Central memory CD8-positive, alpha-beta T cell (primary cell): Measurements from ENCODE around the gene DMRT1.
"Not testable (repeated sequence)": the region's sequence is repeated elsewhere in the genome, so short reads cannot be mapped to it uniquely, and the experiment has no call there.

Experiments used
- ATAC-seq: fragments of 150-1000 bp; cut with Tn5 transposase; replicated peaks from 2 replicates; pipeline ENCODE4 v1.10.0; 2022; ENCODE audit warnings: mild to moderate bottlenecking, moderate FRiP score, moderate number of reproducible peaks; ENCODE audit not compliant: poor library complexity, severe bottlenecking; ENCODE audit errors: extremely low read depth
- DNase-seq, 2 donors: peaks; one replicate each; pipeline ENCODE4 v3.0.0; 2021; ENCODE audit warnings: low spot score in 2 of 2
- H3K27ac Mint-ChIP-seq: one replicate; pipeline ENCODE4 v1.8.0; 2022; ENCODE audit warnings: low read depth, mild to moderate bottlenecking, moderate library complexity, mixed read lengths
- H3K27me3 Mint-ChIP-seq: one replicate; pipeline ENCODE4 v1.8.0; 2022; ENCODE audit warnings: mixed read lengths
- H3K36me3 Mint-ChIP-seq: one replicate; pipeline ENCODE4 v1.8.0; 2022; ENCODE audit warnings: mild to moderate bottlenecking, moderate library complexity, mixed read lengths; ENCODE audit not compliant: insufficient read depth
- H3K4me1 Mint-ChIP-seq: one replicate; pipeline ENCODE4 v1.8.0; 2022; ENCODE audit warnings: mixed read lengths
- H3K4me3 Mint-ChIP-seq: one replicate; pipeline ENCODE4 v1.8.0; 2022; ENCODE audit warnings: mild to moderate bottlenecking, moderate library complexity, mixed read lengths
- H3K9me3 Mint-ChIP-seq: one replicate; pipeline ENCODE4 v1.8.0; 2022; ENCODE audit warnings: mixed read lengths

The DMRT1 gene

DNA sequence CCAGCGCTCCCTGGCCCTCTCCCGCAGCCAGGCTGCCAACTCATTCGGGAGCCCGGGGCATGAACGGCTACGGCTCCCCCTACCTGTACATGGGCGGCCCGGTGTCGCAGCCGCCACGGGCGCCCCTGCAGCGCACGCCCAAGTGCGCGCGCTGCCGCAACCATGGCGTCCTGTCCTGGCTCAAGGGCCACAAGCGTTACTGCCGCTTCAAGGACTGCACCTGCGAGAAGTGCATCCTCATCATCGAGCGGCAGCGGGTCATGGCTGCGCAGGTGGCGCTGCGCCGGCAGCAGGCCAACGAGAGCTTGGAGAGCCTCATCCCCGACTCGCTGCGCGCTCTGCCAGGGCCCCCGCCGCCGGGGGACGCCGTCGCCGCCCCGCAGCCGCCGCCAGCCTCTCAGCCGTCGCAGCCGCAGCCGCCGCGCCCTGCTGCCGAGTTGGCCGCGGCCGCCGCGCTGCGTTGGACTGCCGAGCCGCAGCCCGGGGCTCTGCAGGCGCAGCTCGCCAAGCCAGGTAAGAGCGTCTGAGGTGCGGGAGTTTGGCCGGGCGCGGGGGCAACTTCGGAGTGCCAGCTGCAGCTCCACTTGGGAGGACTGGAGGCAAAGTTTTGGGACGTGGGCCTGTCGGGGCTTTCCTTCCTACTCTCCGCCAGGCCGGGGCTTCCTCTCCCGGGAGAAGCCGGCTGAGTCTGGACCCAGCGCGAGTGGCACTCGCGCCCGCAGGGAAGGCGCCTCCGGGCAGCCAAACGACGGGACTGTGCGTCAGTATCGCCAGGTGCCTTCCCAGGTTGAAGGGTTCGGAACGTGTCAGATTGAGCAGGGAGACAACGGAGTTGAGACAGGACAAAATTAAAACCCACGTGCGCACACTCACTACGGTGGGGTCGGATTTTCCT lies 135.7 kb downstream of the DMRT1 start:
- H3K4me3 Mint-ChIP-seq, result no peak overlapping the region
- H3K27ac Mint-ChIP-seq, result no peak overlapping the region
- ATAC-seq (no peak), DNase-seq (no peak)
- H3K36me3 Mint-ChIP-seq, result peaks cover 1% of the 10 kb centered on the region
- H3K4me1 Mint-ChIP-seq, result peaks cover 7% of the 10 kb centered on the region
- H3K9me3 Mint-ChIP-seq, result no peaks in the 10 kb centered on the region
- peaks cover 86% of the 10 kb centered on the region for H3K27me3 Mint-ChIP-seq

- Mint-ChIP-seq H3K27ac (no peak overlapping the region), H3K4me1 (peaks cover 7% of the 10 kb centered on the region), H3K36me3 (peaks cover 1% of the 10 kb centered on the region), H3K27me3 (peaks cover 90% of the 10 kb centered on the region), H3K9me3 (no peaks in the 10 kb centered on the region), H3K4me3 (no peak overlapping the region)
- ATAC-seq (no peak), DNase-seq (no peak)
These were observed 136.6 kb downstream of the DMRT1 start for GRCh38 chr9:977838-978830.

- Mint-ChIP-seq H3K36me3 (peaks cover 2% of the 10 kb centered on the region), H3K4me1 (peaks cover 6% of the 10 kb centered on the region), H3K9me3 (no peaks in the 10 kb centered on the region), H3K4me3 (no peak overlapping the region), H3K27me3 (peaks cover 85% of the 10 kb centered on the region), H3K27ac (no peak overlapping the region)
- DNase-seq (no peak), ATAC-seq (no peak)
These were observed 138.5 kb downstream of the DMRT1 start for GRCh38 chr9:979983-980382.

GRCh38 chr9:980640-981039 lies 139.1 kb downstream of the DMRT1 start:
- Mint-ChIP-seq H3K27me3 (peaks cover 82% of the 10 kb centered on the region), H3K4me3 (no peak overlapping the region), H3K27ac (no peak overlapping the region), H3K4me1 (no peaks in the 10 kb centered on the region), H3K36me3 (peaks cover 2% of the 10 kb centered on the region), H3K9me3 (no peaks in the 10 kb centered on the region)
- no peak for DNase-seq
- no peak for ATAC-seq

DNA sequence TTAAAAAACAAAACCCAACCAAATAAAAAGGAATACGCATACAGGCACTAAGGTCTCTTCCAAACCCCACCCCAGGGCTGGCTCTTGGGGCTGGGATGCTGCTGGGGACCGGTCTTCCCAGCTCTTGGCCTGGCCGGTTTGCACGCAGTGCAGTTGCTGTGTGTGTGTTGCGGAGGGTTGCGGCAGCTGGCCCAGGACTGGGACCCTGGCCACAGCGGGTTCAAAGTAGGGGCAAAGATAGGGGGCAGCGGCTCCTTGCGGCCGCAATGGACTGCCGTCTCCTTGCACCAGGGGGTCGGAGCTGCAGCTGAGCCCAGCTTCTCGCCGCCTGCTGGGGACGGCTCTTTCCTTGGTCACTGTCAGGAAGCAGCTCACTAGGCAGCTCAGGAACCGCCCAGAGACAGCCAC lies 140.0 kb downstream of the DMRT1 start:
- DNase-seq (no peak), ATAC-seq (no peak)
- Mint-ChIP-seq H3K27ac (no peak overlapping the region), H3K9me3 (no peaks in the 10 kb centered on the region), H3K4me3 (no peak overlapping the region), H3K4me1 (no peaks in the 10 kb centered on the region), H3K27me3 (peaks cover 84% of the 10 kb centered on the region), H3K36me3 (peaks cover 2% of the 10 kb centered on the region)

DNA sequence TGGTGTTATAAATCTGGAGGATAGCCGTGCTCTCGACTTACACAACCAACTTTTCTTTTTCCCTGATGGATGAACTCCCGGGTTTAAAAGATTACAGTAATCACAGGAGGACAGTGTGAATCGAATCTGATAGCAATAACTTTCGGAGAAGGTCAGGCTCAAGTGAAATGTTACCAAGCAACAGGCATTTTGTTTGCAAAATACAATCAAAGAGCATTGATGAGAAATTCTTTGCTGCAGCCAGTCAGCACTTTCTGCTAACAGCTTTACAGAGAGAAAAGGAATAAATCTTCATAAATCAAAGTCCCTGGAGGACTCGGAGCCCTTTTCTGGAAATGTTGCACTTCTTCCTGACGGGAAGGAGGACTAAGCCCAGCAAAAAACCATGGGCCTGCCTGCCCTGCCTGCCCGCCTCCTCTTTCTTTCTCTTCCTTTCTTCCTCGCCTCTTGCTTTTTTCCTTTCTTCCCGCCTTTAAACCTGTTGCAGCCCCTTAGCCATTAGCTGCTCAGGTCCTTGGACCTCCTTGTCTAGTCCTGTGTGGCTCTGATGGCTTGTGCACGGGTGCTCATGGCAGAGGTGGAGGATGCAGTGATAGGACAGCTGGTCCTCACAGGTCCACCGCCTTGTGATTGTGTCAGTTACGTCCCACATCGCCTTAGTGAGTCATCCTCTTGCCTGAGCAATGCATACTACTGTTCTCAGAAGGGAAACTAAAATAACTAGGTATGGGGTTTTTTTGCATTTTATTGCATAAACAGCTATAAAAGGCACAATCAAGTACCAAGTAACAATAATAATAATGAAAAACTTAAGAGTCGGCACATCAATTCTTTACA lies 141.1 kb downstream of the DMRT1 start:
- Mint-ChIP-seq H3K27me3 (peaks cover 85% of the 10 kb centered on the region), H3K9me3 (no peaks in the 10 kb centered on the region), H3K27ac (no peak overlapping the region), H3K36me3 (peaks cover 1% of the 10 kb centered on the region), H3K4me1 (no peaks in the 10 kb centered on the region), H3K4me3 (no peak overlapping the region)
- no peak for DNase-seq
- no peak for ATAC-seq

- Mint-ChIP-seq H3K9me3 (peaks cover 6% of the 10 kb centered on the region), H3K4me1 (no peaks in the 10 kb centered on the region)
- no peak for ATAC-seq
These were observed 152.5 kb downstream of the DMRT1 start for GRCh38 chr9:994005-994404.

DNA sequence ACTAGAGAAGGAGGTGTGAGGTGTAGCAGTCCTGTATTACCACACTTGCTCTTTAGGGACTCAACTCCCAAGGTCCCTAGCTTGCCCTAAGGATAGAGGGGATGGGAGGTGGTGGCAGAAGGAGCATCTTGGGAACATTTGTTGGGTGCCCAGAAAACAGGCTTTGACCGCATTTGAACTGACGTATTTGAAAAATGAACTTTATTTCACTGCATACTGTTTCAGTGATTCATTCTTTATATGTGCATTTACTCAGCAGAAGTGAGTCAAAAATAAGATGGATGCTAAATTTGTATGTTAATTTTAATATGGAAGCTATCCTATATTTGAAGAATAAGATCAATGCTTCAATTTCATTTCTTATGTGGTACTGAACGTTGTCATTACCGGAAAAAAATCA lies 153.7 kb downstream of the DMRT1 start:
- Mint-ChIP-seq H3K9me3 (peaks cover 6% of the 10 kb centered on the region), H3K27me3 (peaks cover 6% of the 10 kb centered on the region), H3K36me3 (peaks cover 1% of the 10 kb centered on the region), H3K4me1 (peaks cover 7% of the 10 kb centered on the region), H3K4me3 (no peak overlapping the region), H3K27ac (peak overlapping the region; percentile 17)
- ATAC-seq, result no peak
- DNase-seq, result no peak

More at GRCh38 chr9:994005-994404, 152.5 kb downstream of the DMRT1 start:
- Mint-ChIP-seq H3K36me3 (peaks cover 1% of the 10 kb centered on the region), H3K27ac (no peak overlapping the region), H3K27me3 (peaks cover 18% of the 10 kb centered on the region), H3K4me3 (no peak overlapping the region)
- DNase-seq, result no peak

DNA sequence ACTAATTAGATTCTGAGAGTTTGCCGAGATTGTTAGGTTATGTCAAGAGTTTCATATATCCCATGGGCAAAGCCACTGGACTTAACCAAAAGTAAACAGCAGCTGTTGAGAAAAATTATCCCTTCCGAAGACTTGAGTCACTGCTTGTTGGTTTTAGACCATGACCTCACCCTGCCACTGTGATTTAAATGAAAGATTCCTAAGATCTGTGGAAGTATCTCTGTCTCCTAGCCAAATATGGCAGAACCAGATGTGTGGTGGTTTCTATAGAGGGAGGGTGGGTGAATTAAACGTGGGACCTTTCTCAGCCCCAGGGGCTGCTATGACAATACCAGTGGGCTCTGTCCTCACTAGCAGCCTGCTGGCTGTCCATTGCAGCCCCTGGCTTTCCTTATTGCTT lies 154.3 kb downstream of the DMRT1 start:
- DNase-seq, result no peak
- Mint-ChIP-seq H3K36me3 (peaks cover 1% of the 10 kb centered on the region), H3K27ac (no peak overlapping the region), H3K4me3 (no peak overlapping the region), H3K27me3 (peaks cover under 1% of the 10 kb centered on the region), H3K4me1 (peaks cover 9% of the 10 kb centered on the region), H3K9me3 (peaks cover 6% of the 10 kb centered on the region)
- no peak for ATAC-seq

- DNase-seq, result not testable (repeated sequence)
These were observed 157.0 kb downstream of the DMRT1 start for GRCh38 chr9:998299-999110.

DNA sequence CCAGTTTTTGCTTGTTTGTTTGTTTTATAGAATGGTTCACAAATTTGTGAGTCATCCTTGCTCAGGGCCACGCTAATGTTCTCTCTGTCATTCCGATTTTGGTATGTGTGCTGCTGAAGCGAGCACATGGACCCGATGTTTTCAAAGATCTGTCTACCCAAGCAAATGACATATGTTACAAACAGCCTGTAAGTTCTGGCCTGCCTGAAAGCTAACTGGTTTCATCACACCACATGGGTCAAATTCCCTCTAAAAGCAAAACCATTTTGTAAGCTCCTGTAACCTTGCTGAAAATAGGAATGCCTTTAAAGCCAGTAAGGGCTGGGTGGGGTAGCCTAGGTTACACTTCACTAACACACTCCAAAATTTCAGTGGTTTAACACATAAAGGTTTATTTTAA lies 160.3 kb downstream of the DMRT1 start:
- ATAC-seq (no peak), DNase-seq (no peak)
- Mint-ChIP-seq H3K4me3 (no peak overlapping the region), H3K27ac (no peak overlapping the region), H3K9me3 (no peaks in the 10 kb centered on the region), H3K27me3 (peaks cover 11% of the 10 kb centered on the region), H3K36me3 (peaks cover 1% of the 10 kb centered on the region), H3K4me1 (peaks cover 9% of the 10 kb centered on the region)

More at GRCh38 chr9:998299-999110, 157.0 kb downstream of the DMRT1 start:
- H3K4me3 Mint-ChIP-seq, result peak overlapping the region; percentile 48
- not testable (repeated sequence) for H3K27me3 Mint-ChIP-seq, H3K9me3 Mint-ChIP-seq, H3K36me3 Mint-ChIP-seq, H3K4me1 Mint-ChIP-seq, H3K27ac Mint-ChIP-seq
- peak; percentile 24 for ATAC-seq
